HL-60 (cell line): Measurements from ENCODE around the gene BRF1.

Source experiments
- DNase-seq, 2 experiments: peaks; one replicate each; pipeline ENCODE4 v3.0.0-alpha.2; 2010 to 2020; ENCODE audit warnings: low read depth in 1 of 2, low spot score in 1 of 2
- H3K27ac ChIP-seq: fragments of 250-450 bp; sonication (Bioruptor Pico); replicated peaks from 2 replicates; pipeline ENCODE4 v1.5.1; 2020; ENCODE audit warnings: mild to moderate bottlenecking, moderate library complexity
- H3K27me3 ChIP-seq: fragments of 250-450 bp; sonication (Bioruptor Pico); 2 replicates; pipeline ENCODE4 v1.5.1; 2021; ENCODE audit warnings: mild to moderate bottlenecking, moderate library complexity; ENCODE audit not compliant: insufficient read depth, poor library complexity, severe bottlenecking
- H3K4me3 ChIP-seq: replicated peaks from 2 replicates; pipeline ENCODE4 v1.5.1; 2011; ENCODE audit warnings: mild to moderate bottlenecking, control low read depth, low read length; ENCODE audit not compliant: insufficient read depth
- CTCF ChIP-seq: IDR thresholded peaks from one replicate; pipeline ENCODE4 v1.5.1; 2011; ENCODE audit warnings: low read length, control low read depth, inconsistent platforms; ENCODE audit not compliant: insufficient read depth
- GABPA ChIP-seq: IDR thresholded peaks from 2 replicates; pipeline ENCODE4 v1.6.1; 2012; ENCODE audit warnings: low read depth
- POLR2AphosphoS5 ChIP-seq: IDR thresholded peaks from 2 replicates; pipeline ENCODE4 v1.6.1; 2012; ENCODE audit warnings: low read depth
- SPI1 ChIP-seq: IDR thresholded peaks from 2 replicates; pipeline ENCODE4 v1.6.1; 2012; ENCODE audit warnings: low read depth, mild to moderate bottlenecking, borderline replicate concordance
- TF ChIP-seq, protein P1 (sequence below): IDR thresholded peaks from 2 replicates; pipeline ENCODE4 v1.6.1; 2012; ENCODE audit warnings: low read depth; ENCODE audit not compliant: insufficient replicate concordance

The BRF1 gene

GRCh38 chr14:105334383-105335230 is 33.8 kb upstream of the BRF1 start:
- H3K27me3 ChIP-seq: no peaks in the 10 kb centered on the region
- H3K4me3 ChIP-seq: no peak overlapping the region

GRCh38 chr14:105333613-105334364 is 33.0 kb upstream of the BRF1 start:
- no peak overlapping the region for H3K27ac ChIP-seq
- no peak for TF ChIP-seq CTCF
- TF ChIP-seq GABPA: no peak
- no peak for TF ChIP-seq POLR2AphosphoS5
- no peak for TF ChIP-seq SPI1
- TF ChIP-seq, protein P1, sequence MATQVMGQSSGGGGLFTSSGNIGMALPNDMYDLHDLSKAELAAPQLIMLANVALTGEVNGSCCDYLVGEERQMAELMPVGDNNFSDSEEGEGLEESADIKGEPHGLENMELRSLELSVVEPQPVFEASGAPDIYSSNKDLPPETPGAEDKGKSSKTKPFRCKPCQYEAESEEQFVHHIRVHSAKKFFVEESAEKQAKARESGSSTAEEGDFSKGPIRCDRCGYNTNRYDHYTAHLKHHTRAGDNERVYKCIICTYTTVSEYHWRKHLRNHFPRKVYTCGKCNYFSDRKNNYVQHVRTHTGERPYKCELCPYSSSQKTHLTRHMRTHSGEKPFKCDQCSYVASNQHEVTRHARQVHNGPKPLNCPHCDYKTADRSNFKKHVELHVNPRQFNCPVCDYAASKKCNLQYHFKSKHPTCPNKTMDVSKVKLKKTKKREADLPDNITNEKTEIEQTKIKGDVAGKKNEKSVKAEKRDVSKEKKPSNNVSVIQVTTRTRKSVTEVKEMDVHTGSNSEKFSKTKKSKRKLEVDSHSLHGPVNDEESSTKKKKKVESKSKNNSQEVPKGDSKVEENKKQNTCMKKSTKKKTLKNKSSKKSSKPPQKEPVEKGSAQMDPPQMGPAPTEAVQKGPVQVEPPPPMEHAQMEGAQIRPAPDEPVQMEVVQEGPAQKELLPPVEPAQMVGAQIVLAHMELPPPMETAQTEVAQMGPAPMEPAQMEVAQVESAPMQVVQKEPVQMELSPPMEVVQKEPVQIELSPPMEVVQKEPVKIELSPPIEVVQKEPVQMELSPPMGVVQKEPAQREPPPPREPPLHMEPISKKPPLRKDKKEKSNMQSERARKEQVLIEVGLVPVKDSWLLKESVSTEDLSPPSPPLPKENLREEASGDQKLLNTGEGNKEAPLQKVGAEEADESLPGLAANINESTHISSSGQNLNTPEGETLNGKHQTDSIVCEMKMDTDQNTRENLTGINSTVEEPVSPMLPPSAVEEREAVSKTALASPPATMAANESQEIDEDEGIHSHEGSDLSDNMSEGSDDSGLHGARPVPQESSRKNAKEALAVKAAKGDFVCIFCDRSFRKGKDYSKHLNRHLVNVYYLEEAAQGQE: no peak
- H3K4me3 ChIP-seq: no peak overlapping the region
- H3K27me3 ChIP-seq: no peaks in the 10 kb centered on the region
- DNase-seq: no peak

More at GRCh38 chr14:105334383-105335230, 33.8 kb upstream of the BRF1 start:
- H3K27ac ChIP-seq: no peak overlapping the region
- TF ChIP-seq GABPA (no peak), POLR2AphosphoS5 (no peak), SPI1 (no peak), CTCF (no peak)
- TF ChIP-seq, protein P1: no peak
- no peak for DNase-seq

GRCh38 chr14:105333020-105333490 is 32.3 kb upstream of the BRF1 start:
- TF ChIP-seq GABPA (no peak), POLR2AphosphoS5 (no peak), CTCF (no peak)
- H3K27me3 ChIP-seq: no peaks in the 10 kb centered on the region
- H3K27ac ChIP-seq: no peak overlapping the region
- no peak for DNase-seq
- H3K4me3 ChIP-seq: no peak overlapping the region
